Sigmoid colon (tissue), 7 donors: ENCODE measurements around the gene LRCH1. TPM values are rescaled to one million over a fixed set of nuclear protein-coding genes. Genes with fewer than 3 reads are reported as not detected.

Source experiments
- DNase-seq: peaks from one replicate; pipeline ENCODE4 v3.0.0-alpha.2; 2019
- H3K27ac ChIP-seq, 4 donors: fragments of 200-600 bp; sonication (generic); one replicate each; pipeline ENCODE4 v1.5.1; 2016 to 2019; ENCODE audit warnings: mild to moderate bottlenecking in 1 of 4
- H3K27me3 ChIP-seq, 3 donors: fragments of 200-600 bp; sonication (generic); one replicate each; pipeline ENCODE4 v1.5.1; 2019; ENCODE audit warnings: mild to moderate bottlenecking in 1 of 3
- H3K36me3 ChIP-seq, 4 donors: fragments of 200-600 bp; sonication (generic); one replicate each; pipeline ENCODE4 v1.5.1; 2016 to 2019
- H3K4me1 ChIP-seq, 4 donors: fragments of 200-600 bp; sonication (generic); one replicate each; pipeline ENCODE4 v1.5.1; 2017 to 2019
- H3K4me3 ChIP-seq, 4 donors: fragments of 200-600 bp; sonication (generic); one replicate each; pipeline ENCODE4 v1.5.1; 2017 to 2019; ENCODE audit warnings: mild to moderate bottlenecking in 2 of 4, moderate library complexity in 1 of 4
- H3K9me3 ChIP-seq, 4 donors: fragments of 200-600 bp in 3 of 4; sonication (generic) in 3 of 4; one replicate each; pipeline versions ENCODE4 v1.5.1 to v1.6.1; 2013 to 2019
- CTCF ChIP-seq, 4 experiments: fragments of 450-650 bp in 3 of 4; fragments of 200-600 bp in 1 of 4; IDR thresholded peaks; one replicate each; pipeline ENCODE4 v1.5.1; 2016 to 2019; ENCODE audit warnings: antibody characterized with exemption in 4 of 4, mild to moderate bottlenecking in 3 of 4, moderate library complexity in 2 of 4
- EP300 ChIP-seq, 4 donors: sonication (generic); formaldehyde crosslinking; IDR thresholded peaks; one replicate each; pipeline ENCODE4 v1.6.1; 2017; ENCODE audit warnings: antibody characterized with exemption in 4 of 4
- POLR2A ChIP-seq, 2 donors: fragments of 450-650 bp; IDR thresholded peaks; one replicate each; pipeline ENCODE4 v1.6.1; 2016; ENCODE audit warnings: antibody characterized with exemption in 2 of 2, mild to moderate bottlenecking in 2 of 2, moderate library complexity in 2 of 2
- POLR2AphosphoS5 ChIP-seq, 4 donors: sonication (generic); formaldehyde crosslinking; IDR thresholded peaks; one replicate each; pipeline ENCODE4 v1.6.1; 2017; ENCODE audit warnings: antibody characterized with exemption in 4 of 4
- WGBS, 2 donors: extraction: QIAGEN DNeasy Blood & Tissue Kit; methylation state at CpG; one replicate each; pipeline ENCODE4 v1.1.7; 2013; 5-methylcytosine and 5-hydroxymethylcytosine counted together
- intact Hi-C: fragments of 100-400 bp; cut with DNase I; formaldehyde crosslinking; loops from one replicate; pipeline ENCODE4 v1.15.1; 2023
- polyA plus RNA-seq, 3 donors: library from polyadenylated mRNA; stranded (reverse); fragments of 200-250 nt; gene quantifications; one replicate each; pipeline ENCODE4 v1.2.3, GENCODE V29; 2013
- total RNA-seq, 4 donors: library from RNA; depleted of rRNA; stranded (reverse); fragments of >200 nt; gene quantifications; one replicate each; pipeline ENCODE4 v1.1.0, GENCODE V29; 2016
- donor health status: healthy with polysubstance abuse.
- donor health status: Bipolar disorder and iron deficiency.
- donor health status: healthy.

The LRCH1 gene
- total and polyA plus RNA-seq, 7 donors, result 4.2 to 54.0 (median 32.4) TPM

GRCh38 chr13:46668931-46669525 is 116.1 kb downstream of the LRCH1 start:
- TF ChIP-seq POLR2AphosphoS5 (IDR thresholded peaks at IDR 0.05), result no peak
- 49 to 75% methylated on average over 6 of the region's 6 CpGs for WGBS, 2 donors
- DNase-seq, result no peak
- H3K27ac ChIP-seq, result peak overlapping the region in 2 of 4 donors; percentile 59 to 77
- H3K4me1 ChIP-seq, result peaks cover 0 to 50% (median 48%) of the 10 kb centered on the region in 4 donors
- H3K9me3 ChIP-seq, result no peaks in the 10 kb centered on the region
- no peaks in the 10 kb centered on the region for H3K36me3 ChIP-seq
- no peaks in the 10 kb centered on the region for H3K27me3 ChIP-seq
- no peak overlapping the region for H3K4me3 ChIP-seq
- intact Hi-C loops, result no loop called here

- Histone ChIP-seq H3K36me3 (no peaks in the 10 kb centered on the region), H3K4me1 (peaks cover 0 to 37% (median 21%) of the 10 kb centered on the region in 4 donors), H3K27me3 (no peaks in the 10 kb centered on the region), H3K27ac (no peak overlapping the region), H3K9me3 (no peaks in the 10 kb centered on the region), H3K4me3 (no peak overlapping the region)
- no peak for TF ChIP-seq CTCF (IDR thresholded peaks at IDR 0.05)
- no peak for TF ChIP-seq POLR2A (IDR thresholded peaks at IDR 0.05)
- TF ChIP-seq EP300 (IDR thresholded peaks at IDR 0.05), result no peak
- TF ChIP-seq POLR2AphosphoS5 (IDR thresholded peaks at IDR 0.05), result no peak
- no peak for DNase-seq
- 90 to 95% methylated on average over 15 of the region's 15 CpGs for WGBS, 2 donors
- intact Hi-C loops, result no loop called here
These were observed 119.5 kb downstream of the LRCH1 start for GRCh38 chr13:46672338-46673090.

GRCh38 chr13:46675016-46675415 is 122.0 kb downstream of the LRCH1 start:
- intact Hi-C loops, result loop anchor here (5.0 kb wide), 1 partner anchor 123 kb away; the partner anchor contains the start of gene LRCH1
- DNase-seq, result no peak
- Histone ChIP-seq H3K27ac (no peak overlapping the region), H3K4me3 (no peak overlapping the region), H3K36me3 (no peaks in the 10 kb centered on the region), H3K27me3 (no peaks in the 10 kb centered on the region), H3K9me3 (no peaks in the 10 kb centered on the region), H3K4me1 (peaks cover 0 to 30% (median 12%) of the 10 kb centered on the region in 4 donors)
- no peak for TF ChIP-seq POLR2A (IDR thresholded peaks at IDR 0.05)

GRCh38 chr13:46676378-46676725 is 123.4 kb downstream of the LRCH1 start:
- Histone ChIP-seq H3K9me3 (no peaks in the 10 kb centered on the region), H3K27ac (peak overlapping the region in 2 of 4 donors; percentile 17 to 40), H3K36me3 (no peaks in the 10 kb centered on the region), H3K4me1 (peaks cover 0 to 37% (median 22%) of the 10 kb centered on the region in 4 donors), H3K27me3 (no peaks in the 10 kb centered on the region), H3K4me3 (no peak overlapping the region)
- intact Hi-C loops, result loop anchor here (5.0 kb wide), 1 partner anchor 124 kb away; the partner anchor contains the start of gene LRCH1
- no peak for DNase-seq
- TF ChIP-seq EP300 (IDR thresholded peaks at IDR 0.05), result no peak
- TF ChIP-seq POLR2AphosphoS5 (IDR thresholded peaks at IDR 0.05), result no peak
- TF ChIP-seq CTCF (IDR thresholded peaks at IDR 0.05), result no peak
- TF ChIP-seq POLR2A (IDR thresholded peaks at IDR 0.05), result no peak
- WGBS, 2 donors, result 63 to 68% methylated on average over 3 of the region's 3 CpGs

GRCh38 chr13:46679369-46680120 is 126.6 kb downstream of the LRCH1 start:
- WGBS, 2 donors, result 28 to 63% methylated on average over 12 of the region's 12 CpGs

More at GRCh38 chr13:46679369-46680120, 126.6 kb downstream of the LRCH1 start:
- H3K27ac ChIP-seq, result peak overlapping the region; percentile 74 to 81 (median 76)
- peak overlapping the region; percentile 15 to 42 (median 33) for H3K4me3 ChIP-seq
- no peaks in the 10 kb centered on the region for H3K9me3 ChIP-seq
- H3K4me1 ChIP-seq, result peaks cover 0 to 44% (median 30%) of the 10 kb centered on the region in 4 donors
- H3K36me3 ChIP-seq, result no peaks in the 10 kb centered on the region
- no peak for DNase-seq
- TF ChIP-seq POLR2AphosphoS5 (IDR thresholded peaks at IDR 0.05), result peak in 2 of 4 donors; percentile 62 to 64
- TF ChIP-seq CTCF (IDR thresholded peaks at IDR 0.05), result no peak
- intact Hi-C loops, result loop anchor here (5.0 kb wide), 1 partner anchor 127 kb away; the partner anchor contains the start of gene LRCH1
- no peaks in the 10 kb centered on the region for H3K27me3 ChIP-seq
